NCI-H146 (cell line): Measurements from ENCODE around the gene STEAP2.
A peak's percentile ranks its signal among the peaks of the same experiment; 100 is the strongest.
"Not testable (repeated sequence)": the region's sequence is repeated elsewhere in the genome, so short reads cannot be mapped to it uniquely, and the experiment has no call there.

Experiments used
- DNase-seq: peaks from one replicate; lab custom pipeline; 2025; lab: John Stamatoyannopoulos, UW

STEAP2 gene

GRCh38 chr7:90238022-90238421, 26.5 kb downstream of the STEAP2 start:
- no peak for DNase-seq

DNA sequence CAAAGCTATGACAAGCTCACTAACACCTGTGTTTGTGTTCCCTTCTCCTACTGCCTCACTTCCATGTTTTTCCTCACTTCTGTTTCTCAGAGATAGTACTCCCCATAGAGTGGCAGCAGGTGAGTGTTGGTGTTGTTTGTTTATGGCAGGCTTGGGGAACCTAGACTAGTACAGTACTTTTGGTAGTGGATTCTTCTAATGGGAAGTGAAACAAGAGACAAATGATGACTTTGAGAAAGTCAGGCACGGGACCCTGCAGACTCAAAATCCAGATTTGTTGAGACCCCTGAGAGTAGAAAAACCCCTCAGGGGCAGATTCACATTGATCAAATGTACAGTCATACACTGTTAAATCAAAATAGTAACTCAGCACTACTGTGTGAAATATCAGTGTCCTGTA, 27.0 kb downstream of the STEAP2 start:
- DNase-seq = no peak

GRCh38 chr7:90239050-90239449, 27.5 kb downstream of the STEAP2 start:
- DNase-seq = no peak

- no peak for DNase-seq
Observed at GRCh38 chr7:90239625-90240228, 28.2 kb downstream of the STEAP2 start.

- no peak for DNase-seq
Observed at GRCh38 chr7:90242369-90243168, 31.0 kb downstream of the STEAP2 start.

DNA sequence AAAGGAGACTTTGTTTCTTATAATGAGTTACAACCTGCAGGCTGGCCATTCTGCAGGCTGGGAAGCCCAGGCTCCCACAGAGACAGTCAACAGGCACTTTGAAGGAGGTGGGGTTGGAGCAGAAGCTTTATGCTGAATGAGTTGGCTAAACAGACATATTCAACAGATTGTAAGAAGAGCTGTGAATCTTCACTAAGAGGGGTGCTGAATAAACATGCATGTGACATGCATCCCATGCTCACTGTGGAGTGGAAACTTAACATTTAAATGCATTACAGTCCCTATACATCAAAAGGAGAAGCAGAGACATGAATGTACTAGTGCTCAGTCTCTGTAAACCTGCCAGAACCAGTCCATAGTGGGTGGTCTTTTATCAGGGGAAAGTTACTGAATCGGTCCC, 32.0 kb downstream of the STEAP2 start:
- DNase-seq = no peak

DNA sequence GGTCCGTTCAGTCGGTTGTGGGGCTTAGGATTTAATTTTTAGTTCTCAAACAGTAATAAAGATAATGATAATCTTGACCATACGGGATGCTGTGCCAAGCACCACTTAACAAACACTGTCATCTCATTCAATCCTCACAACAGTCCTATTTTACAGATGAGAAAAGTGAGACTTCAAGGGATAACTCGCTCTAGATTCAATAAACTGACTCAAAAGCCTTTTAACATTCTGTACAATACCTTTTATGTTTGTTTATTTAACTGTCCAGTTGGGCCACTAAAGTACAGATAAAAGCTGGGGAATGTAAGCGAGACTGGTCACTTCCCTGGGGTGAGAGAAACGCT, 33.0 kb downstream of the STEAP2 start:
- DNase-seq = no peak

DNA sequence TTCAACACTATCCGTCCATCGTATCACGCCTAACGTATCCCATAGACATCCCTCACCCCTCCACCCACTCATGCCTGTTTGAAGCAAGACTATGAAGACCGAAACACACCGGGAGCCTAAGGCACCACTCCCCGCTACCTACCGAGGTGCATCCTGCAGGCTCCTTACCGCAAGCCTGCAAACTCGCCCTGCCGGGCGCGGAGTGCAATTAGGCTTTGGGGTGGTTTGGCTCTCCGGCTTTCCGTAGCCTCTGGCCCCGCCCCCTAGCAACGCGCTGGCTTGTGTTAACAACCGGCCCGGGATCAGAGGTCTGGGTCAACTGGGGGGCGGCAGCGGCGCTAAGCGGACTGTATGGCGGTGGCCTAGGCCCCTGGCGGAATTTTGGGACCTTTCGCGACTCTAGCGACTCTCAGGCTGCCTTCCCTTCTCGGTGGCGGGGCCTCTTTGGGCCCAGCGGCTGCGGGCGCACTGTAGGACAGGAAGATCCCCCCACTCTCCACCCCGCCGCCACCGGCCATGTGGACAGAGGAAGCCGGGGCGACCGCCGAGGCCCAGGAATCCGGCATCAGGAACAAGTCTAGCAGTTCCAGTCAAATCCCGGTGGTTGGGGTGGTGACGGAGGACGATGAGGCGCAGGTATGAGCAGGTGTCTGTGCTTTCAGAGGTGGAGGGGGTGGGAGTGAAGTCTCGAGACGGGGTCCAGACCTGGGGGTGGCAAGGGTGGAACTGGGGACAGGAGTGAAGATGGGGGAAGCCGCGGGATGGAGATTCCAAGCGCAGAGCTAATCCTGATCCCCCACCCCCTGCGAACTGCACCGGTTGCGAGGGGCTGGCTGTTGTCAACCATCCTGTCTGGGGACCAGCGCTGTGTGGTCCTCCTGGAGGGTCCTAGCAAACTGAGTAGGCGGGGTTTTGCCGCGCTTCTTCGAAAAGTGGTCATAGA, 33.6 kb downstream of the STEAP2 start, which contains the start of gene CFAP69:
TSS of gene CFAP69 (plus strand) at position 266 of the 943 bp plus-strand sequence. CDS start at position 517, 251 bp downstream.
- peak; percentile 73 for DNase-seq

- no peak for DNase-seq
Observed at GRCh38 chr7:90246171-90246570, 34.6 kb downstream of the STEAP2 start.

GRCh38 chr7:90248706-90249105, 37.2 kb downstream of the STEAP2 start:
- DNase-seq = no peak

DNA sequence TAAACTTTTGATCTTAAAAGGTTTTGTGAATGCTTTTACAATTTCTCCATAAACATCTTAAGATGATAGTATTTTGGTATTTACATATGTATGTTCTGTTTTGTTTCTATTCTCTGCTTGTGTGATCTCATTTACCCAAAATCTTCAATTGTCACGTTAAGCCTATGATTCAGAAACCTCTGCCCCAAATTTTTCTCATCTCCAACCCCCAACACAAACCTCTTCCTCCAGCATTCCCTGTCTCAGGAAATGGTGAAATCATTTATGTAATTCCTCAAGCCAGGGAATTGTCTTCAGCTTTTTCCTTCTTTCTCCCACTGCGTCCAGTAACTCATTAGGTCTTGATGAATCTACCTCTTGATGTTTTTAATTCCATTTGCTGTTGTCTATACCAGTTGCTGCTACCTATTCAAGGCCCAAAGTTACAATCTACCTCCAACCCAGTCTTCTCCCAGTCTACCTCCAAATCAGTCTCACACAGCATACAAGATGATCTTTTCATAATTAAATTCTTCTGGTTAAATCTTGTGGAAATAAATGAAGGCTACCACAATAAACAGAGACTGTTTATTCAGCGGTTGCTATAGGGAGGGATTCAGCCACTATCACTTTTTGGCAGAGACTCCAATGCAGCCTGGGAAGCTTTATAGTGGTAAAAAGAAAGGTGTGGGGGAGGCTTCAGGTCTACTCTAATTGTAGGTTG, 39.2 kb downstream of the STEAP2 start:
- no peak for DNase-seq

DNA sequence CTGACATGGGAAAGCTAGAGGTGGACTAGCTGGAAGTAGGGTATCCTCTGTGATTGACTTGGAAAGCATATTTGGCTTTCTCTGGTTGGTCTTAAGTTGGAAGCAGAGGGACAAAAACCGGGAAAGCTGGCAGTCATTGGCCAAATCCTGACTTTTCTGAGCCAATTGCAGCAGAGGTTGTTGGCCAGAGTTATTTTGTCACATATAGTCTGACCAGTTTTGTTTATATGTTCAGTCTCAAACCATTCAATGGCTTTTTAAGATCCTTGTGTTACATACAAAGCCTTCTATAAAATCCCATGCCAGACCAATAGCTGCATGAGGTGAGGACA, 39.7 kb downstream of the STEAP2 start:
- DNase-seq = no peak

DNA sequence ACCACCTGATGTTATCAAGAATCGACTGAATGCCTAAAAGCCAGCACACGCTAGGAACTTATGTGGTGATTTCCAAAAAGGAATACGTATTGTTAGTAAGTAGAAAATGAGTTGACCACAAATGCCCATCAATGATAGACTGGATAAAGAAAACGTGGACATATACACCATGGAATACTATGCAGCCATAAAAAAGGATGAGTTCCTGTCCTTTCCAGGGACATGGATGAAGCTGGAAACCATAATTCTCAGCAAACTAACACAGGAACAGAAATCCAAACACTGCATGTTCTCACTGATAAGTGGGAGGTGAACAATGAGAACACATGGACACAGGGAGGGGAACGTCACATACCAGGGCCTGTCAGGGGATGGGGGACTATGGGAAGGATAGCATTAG, 44.5 kb downstream of the STEAP2 start:
- DNase-seq = not testable (repeated sequence)

DNA sequence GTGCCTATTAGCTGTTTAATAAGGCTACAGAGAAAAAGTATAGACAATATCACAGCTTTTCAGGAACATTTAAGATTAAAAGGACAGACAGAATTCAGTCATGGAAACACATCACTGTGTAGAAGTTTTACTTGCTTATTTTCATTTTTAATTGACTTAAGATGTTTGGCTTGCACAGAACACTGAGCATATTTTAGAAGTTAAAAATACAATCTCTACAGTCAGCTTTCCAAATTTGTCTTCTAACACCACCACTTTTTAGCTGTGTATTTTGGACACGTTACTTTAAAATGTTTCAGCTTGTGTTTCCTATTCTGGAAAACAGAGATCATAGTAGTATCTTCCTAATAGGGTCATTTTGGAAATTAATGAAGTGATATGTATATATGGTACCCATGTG, 45.2 kb downstream of the STEAP2 start:
- no peak for DNase-seq

- DNase-seq = no peak
Observed at GRCh38 chr7:90261441-90261840, 49.9 kb downstream of the STEAP2 start.

- DNase-seq = peak; percentile 1
Observed at GRCh38 chr7:90262438-90262837, 50.9 kb downstream of the STEAP2 start.

- DNase-seq = no peak
Observed at GRCh38 chr7:90266808-90267207, 55.3 kb downstream of the STEAP2 start.

DNA sequence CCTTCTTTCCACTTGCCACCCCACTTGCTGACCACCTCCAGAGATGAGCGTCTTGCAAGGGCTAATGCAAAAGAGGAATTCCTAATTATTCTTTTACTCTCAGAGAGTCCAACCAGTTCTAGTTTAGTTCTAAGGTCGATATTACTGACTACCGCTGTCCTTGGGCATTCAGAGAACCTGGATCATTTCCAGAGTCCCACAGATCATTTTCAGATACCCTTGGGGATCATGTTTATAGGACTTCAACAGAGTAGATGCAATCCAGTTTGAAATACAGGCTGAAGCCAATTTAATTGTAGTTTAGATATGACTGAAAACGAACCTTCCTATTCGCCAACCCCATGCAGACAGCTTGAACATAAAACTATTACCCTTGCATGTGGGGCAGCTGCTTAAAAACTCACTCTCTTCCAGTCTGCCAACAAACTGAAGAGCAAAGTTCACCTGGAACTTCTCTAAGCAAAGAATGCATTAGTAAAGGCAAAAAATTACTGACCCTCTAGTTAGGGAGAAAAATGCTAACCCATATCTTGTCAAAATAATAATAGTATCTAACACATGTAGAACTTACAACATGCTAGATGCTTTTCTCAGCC, 55.8 kb downstream of the STEAP2 start:
- DNase-seq = no peak

DNA sequence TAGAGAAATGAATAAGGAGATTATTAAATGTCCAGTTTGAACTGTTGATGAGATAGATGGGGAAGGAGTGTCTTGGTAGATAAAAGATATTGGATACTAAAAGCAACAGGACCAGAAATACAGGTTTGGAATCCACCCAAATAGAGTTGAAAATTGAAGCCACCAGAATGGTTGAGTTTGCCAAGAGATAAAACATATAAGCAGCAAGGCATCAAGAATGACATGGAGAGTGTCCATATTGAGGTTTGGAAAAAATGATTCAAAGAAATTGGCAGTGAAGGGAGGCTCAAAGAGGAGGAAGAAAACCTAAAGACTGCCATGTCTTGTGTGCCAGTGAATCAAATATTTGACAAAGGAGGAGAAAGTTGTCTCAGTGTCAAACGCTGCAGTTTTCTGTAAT, 57.6 kb downstream of the STEAP2 start:
- DNase-seq = no peak

DNA sequence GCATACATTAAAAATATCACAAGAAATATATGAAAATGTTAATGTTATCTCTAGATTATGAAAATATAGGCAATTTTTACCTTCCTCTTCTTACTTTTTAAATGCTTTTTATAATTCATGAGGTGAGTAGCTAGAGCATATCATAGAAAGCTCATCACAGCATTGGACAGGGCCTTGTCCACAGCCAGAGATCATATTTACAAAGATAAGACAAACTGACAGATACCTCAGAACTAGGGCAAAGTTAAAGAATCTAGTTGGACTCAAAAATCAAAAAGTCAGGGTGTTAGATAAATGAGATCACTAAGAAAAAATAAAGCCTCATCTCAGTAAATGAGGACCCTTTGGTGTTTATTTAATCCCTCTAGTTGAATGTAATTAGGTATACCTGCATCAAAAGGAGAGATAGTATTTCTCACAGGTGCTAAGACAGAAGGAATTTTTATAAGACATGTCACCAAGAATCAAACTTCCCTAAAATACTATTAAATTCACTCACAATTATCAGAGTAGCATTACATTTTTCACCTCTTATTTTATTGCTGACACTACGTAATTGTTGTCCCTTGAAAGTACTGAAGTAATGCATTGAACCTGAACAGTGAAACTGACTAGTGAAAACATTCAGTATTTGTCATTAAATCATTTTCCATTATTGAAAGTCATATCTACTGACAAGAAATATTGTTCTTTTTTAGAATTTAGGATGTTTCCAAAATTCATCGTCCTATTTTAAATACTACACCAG, 59.1 kb downstream of the STEAP2 start:
- no peak for DNase-seq

GRCh38 chr7:90271753-90272152, 60.2 kb downstream of the STEAP2 start:
- DNase-seq = no peak
